Inflammatory macrophage treated with lipopolysaccharide for 4 hours (primary cell): ENCODE results near the gene PSMA6.
"Not testable (repeated sequence)": the region's sequence is repeated elsewhere in the genome, so short reads cannot be mapped to it uniquely, and the experiment has no call there.

Experiments
- DNase-seq: peaks from one replicate; pipeline ENCODE4 v3.0.0-alpha.2; 2020

The PSMA6 gene

GRCh38 chr14:35331605-35332516 lies 39.7 kb downstream of the PSMA6 start:
- DNase-seq: peak; percentile 91

GRCh38 chr14:35332517-35333263 lies 40.5 kb downstream of the PSMA6 start:
- peak; percentile 89 for DNase-seq

- DNase-seq: no peak
Measured at GRCh38 chr14:35333264-35333730, 41.1 kb downstream of the PSMA6 start.

GRCh38 chr14:35333797-35334743 lies 41.9 kb downstream of the PSMA6 start:
- no peak for DNase-seq

- DNase-seq: no peak
Measured at GRCh38 chr14:35335388-35336092, 43.4 kb downstream of the PSMA6 start.

- DNase-seq: not testable (repeated sequence)
Measured at GRCh38 chr14:35336171-35336493, 44.0 kb downstream of the PSMA6 start.

- peak; percentile 97 for DNase-seq
Measured at GRCh38 chr14:35336494-35337268, 44.5 kb downstream of the PSMA6 start.

- DNase-seq: no peak
Measured at GRCh38 chr14:35337269-35338255, 45.4 kb downstream of the PSMA6 start.

GRCh38 chr14:35338731-35339405 lies 46.7 kb downstream of the PSMA6 start:
- DNase-seq: no peak

GRCh38 chr14:35339761-35340406 lies 47.7 kb downstream of the PSMA6 start:
- DNase-seq: peak; percentile 81

- DNase-seq: no peak
Measured at GRCh38 chr14:35340616-35341453, 48.7 kb downstream of the PSMA6 start.

- no peak for DNase-seq
Measured at GRCh38 chr14:35341454-35341750, 49.2 kb downstream of the PSMA6 start.

- DNase-seq: peak; percentile 75
Measured at GRCh38 chr14:35341751-35342488, 49.7 kb downstream of the PSMA6 start.

GRCh38 chr14:35342489-35343010 lies 50.4 kb downstream of the PSMA6 start:
- no peak for DNase-seq

GRCh38 chr14:35343702-35344101 lies 51.5 kb downstream of the PSMA6 start:
- no peak for DNase-seq

GRCh38 chr14:35344107-35344807 lies 52.1 kb downstream of the PSMA6 start:
- no peak for DNase-seq
